Progenitor cell of endocrine pancreas (in vitro differentiated cells): Measurements from ENCODE around the gene ZNF280D. TPM values are rescaled to one million over a fixed set of nuclear protein-coding genes. Genes with fewer than 3 reads are reported as not detected.

Source experiments
- DNase-seq: peaks from one replicate; pipeline ENCODE4 v3.0.0; 2021; ENCODE audit warnings: low spot score; ENCODE audit not compliant: unreplicated experiment
- H3K27ac Mint-ChIP-seq: 2 replicates; pipeline ENCODE4 v1.8.0; 2021; ENCODE audit warnings: mild to moderate bottlenecking, moderate library complexity, mixed read lengths
- H3K27me3 Mint-ChIP-seq: 2 replicates; pipeline ENCODE4 v1.8.0; 2021; ENCODE audit warnings: mixed read lengths
- H3K36me3 Mint-ChIP-seq: 2 replicates; pipeline ENCODE4 v1.8.0; 2022; ENCODE audit warnings: mixed read lengths; ENCODE audit not compliant: insufficient read depth
- H3K4me1 Mint-ChIP-seq: 2 replicates; pipeline ENCODE4 v1.8.0; 2021; ENCODE audit warnings: low read depth, mixed read lengths
- H3K4me3 Mint-ChIP-seq: 2 replicates; pipeline ENCODE4 v1.8.0; 2021; ENCODE audit warnings: low read depth, mild to moderate bottlenecking, moderate library complexity, mixed read lengths
- H3K9me3 Mint-ChIP-seq: 2 replicates; pipeline ENCODE4 v1.8.0; 2021; ENCODE audit warnings: low read depth, mixed read lengths
- CTCF ChIP-seq: fragments of 200-600 bp; sonication (generic); IDR thresholded peaks from one replicate; pipeline ENCODE4 v1.5.0; 2021; ENCODE audit warnings: antibody characterized with exemption, mild to moderate bottlenecking; ENCODE audit not compliant: unreplicated experiment
- total RNA-seq: library from RNA; stranded (reverse); gene quantifications from 2 replicates; pipeline ENCODE4 v1.2.1, GENCODE V29; 2021

The ZNF280D gene
- total RNA-seq, 1 donor from 2014 or later: 26.9 TPM

- TF ChIP-seq CTCF: no peak
- peak overlapping the region; percentile 83 for H3K4me3 Mint-ChIP-seq
Measured at GRCh38 chr15:56732135-56732885, 999 bp downstream of the ZNF280D start.

GRCh38 chr15:56731548-56731947 is 1.8 kb downstream of the ZNF280D start:
- DNase-seq: no peak
- H3K4me3 Mint-ChIP-seq: peak overlapping the region; percentile 83
- no peak for TF ChIP-seq CTCF
- peaks cover 13% of the 10 kb centered on the region for H3K9me3 Mint-ChIP-seq
- H3K27ac Mint-ChIP-seq: no peak overlapping the region
- H3K36me3 Mint-ChIP-seq: peaks cover 9% of the 10 kb centered on the region
- H3K4me1 Mint-ChIP-seq: no peaks in the 10 kb centered on the region
- H3K27me3 Mint-ChIP-seq: no peaks in the 10 kb centered on the region

More at GRCh38 chr15:56732135-56732885, 999 bp downstream of the ZNF280D start:
- Mint-ChIP-seq H3K27me3 (no peaks in the 10 kb centered on the region), H3K27ac (peak overlapping the region; percentile 98), H3K4me1 (no peaks in the 10 kb centered on the region), H3K36me3 (peaks cover 7% of the 10 kb centered on the region), H3K9me3 (peaks cover 13% of the 10 kb centered on the region)
- no peak for DNase-seq

- Mint-ChIP-seq H3K9me3 (peaks cover 2% of the 10 kb centered on the region), H3K4me1 (no peaks in the 10 kb centered on the region), H3K27me3 (no peaks in the 10 kb centered on the region), H3K27ac (no peak overlapping the region), H3K36me3 (peaks cover 5% of the 10 kb centered on the region), H3K4me3 (no peak overlapping the region)
- no peak for DNase-seq
- no peak for TF ChIP-seq CTCF
Measured at GRCh38 chr15:56729561-56729960, 3.7 kb downstream of the ZNF280D start.

- no peak for DNase-seq
- peaks cover 3% of the 10 kb centered on the region for H3K9me3 Mint-ChIP-seq
- TF ChIP-seq CTCF: no peak
- no peak overlapping the region for H3K27ac Mint-ChIP-seq
- H3K4me1 Mint-ChIP-seq: no peaks in the 10 kb centered on the region
- H3K36me3 Mint-ChIP-seq: peaks cover 12% of the 10 kb centered on the region
- H3K27me3 Mint-ChIP-seq: no peaks in the 10 kb centered on the region
- no peak overlapping the region for H3K4me3 Mint-ChIP-seq
Measured at GRCh38 chr15:56725386-56725785, 7.9 kb downstream of the ZNF280D start.

- Mint-ChIP-seq H3K4me1 (no peaks in the 10 kb centered on the region), H3K4me3 (no peak overlapping the region), H3K36me3 (peaks cover 12% of the 10 kb centered on the region), H3K27ac (no peak overlapping the region), H3K9me3 (peaks cover 3% of the 10 kb centered on the region), H3K27me3 (no peaks in the 10 kb centered on the region)
- DNase-seq: no peak
- no peak for TF ChIP-seq CTCF
Measured at GRCh38 chr15:56724232-56724631, 9.1 kb downstream of the ZNF280D start.
